ENCODE results near the gene BLZF1. TPM values are rescaled to one million over a fixed set of nuclear protein-coding genes. Genes with fewer than 3 reads are reported as not detected.

BLZF1 gene
- total and polyA plus RNA-seq, 2 of the 8 experiments (the other 6 are each of a cell fraction or from before 2014, with no cell fraction given), result 1.8 to 10.3 TPM

DNA sequence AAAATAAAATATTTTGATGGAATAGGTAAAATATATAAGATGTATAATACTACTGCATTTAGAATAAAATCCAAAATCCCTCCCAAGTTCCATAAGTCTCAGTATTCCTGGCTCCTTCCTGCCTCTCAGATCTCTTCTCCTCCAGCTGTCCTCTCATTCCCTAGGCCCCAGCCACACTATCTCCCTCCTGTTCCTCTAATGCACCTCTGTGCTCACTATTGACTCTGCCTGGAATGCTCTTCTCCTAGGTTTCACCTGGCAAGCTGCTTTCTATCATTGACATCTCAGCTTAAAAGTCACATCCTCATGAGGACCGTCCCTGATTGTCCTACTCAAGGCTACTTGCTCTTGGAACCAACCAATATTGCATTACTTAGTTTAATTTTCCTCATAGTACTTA, 7.6 kb upstream of the BLZF1 start:
- Histone ChIP-seq H2BK12ac (ENCODE audit: low read depth, low read length) (no peak overlapping the region), H3K9ac (replicated peaks in 1 of 4; ENCODE audit: extremely low read depth in 1 of 4, low read depth in 3 of 4, low read length in 3 of 4) (no peak overlapping the region), H2BK5ac (ENCODE audit: low read depth, low read length) (no peak overlapping the region), H2BK20ac (ENCODE audit: low read length) (no peak overlapping the region), H3K4me3 (ENCODE audit: extremely low read depth in 1 of 4, insufficient read depth in 2 of 4, low read depth in 3 of 4, low read length in 4 of 4) (no peak overlapping the region), H3K14ac (ENCODE audit: insufficient read length) (no peak overlapping the region), H3K79me2 (ENCODE audit: control insufficient read depth in 1 of 2, insufficient read depth in 2 of 2, low read length in 2 of 2) (no peaks in the 10 kb centered on the region; a peak in 2 of 4 replicates), H4K20me1 (replicated peaks in 1 of 2; ENCODE audit: control insufficient read depth in 1 of 2, insufficient read depth in 2 of 2, low read length in 2 of 2) (no peaks in the 10 kb centered on the region), H2BK120ac (replicated peaks; ENCODE audit: low read depth, low read length) (no peak overlapping the region), H3K4me1 (replicated peaks in 1 of 4; ENCODE audit: control insufficient read depth in 3 of 4, insufficient read depth in 4 of 4, low read length in 3 of 4) (no peaks in the 10 kb centered on the region), H3K4ac (replicated peaks; ENCODE audit: insufficient read length, low read depth, low read length) (no peak overlapping the region), H3K27me3 (replicated peaks in 1 of 4; ENCODE audit: control insufficient read depth in 3 of 4, extremely low read depth in 1 of 4, insufficient read depth in 3 of 4, low read length in 3 of 4) (no peaks in the 10 kb centered on the region), H2BK15ac (ENCODE audit: low read length) (no peak overlapping the region), H3K4me2 (ENCODE audit: insufficient read depth in 1 of 2, low read depth in 2 of 2, low read length in 2 of 2) (no peak overlapping the region), H3K23me2 (ENCODE audit: low read depth, low read length) (no peaks in the 10 kb centered on the region), H3K56ac (replicated peaks; ENCODE audit: insufficient read length, low read depth, low read length) (no peak overlapping the region), H4K8ac (ENCODE audit: extremely low read depth, insufficient read depth, low read length) (no peak overlapping the region), H3K23ac (ENCODE audit: insufficient read length) (no peak overlapping the region), H2AK5ac (ENCODE audit: low read depth, low read length) (no peak overlapping the region), H3K36me3 (ENCODE audit: control insufficient read depth in 2 of 4, insufficient read depth in 4 of 4, low read length in 3 of 4) (no peaks in the 10 kb centered on the region), H4K5ac (ENCODE audit: insufficient read length, low read depth, low read length) (no peak overlapping the region), H3K9me3 (ENCODE audit: insufficient read depth in 2 of 2, low read depth in 1 of 2, low read length in 1 of 2) (peaks cover 0 to 3% of the 10 kb centered on the region in 2 experiments; a peak in 1 of 4 replicates), H3K79me1 (ENCODE audit: low read depth, low read length) (no peaks in the 10 kb centered on the region), H3K27ac (ENCODE audit: low read depth, low read length) (no peak overlapping the region), H3K18ac (ENCODE audit: extremely low read depth, low read length) (no peak overlapping the region), H2AFZ (ENCODE audit: low read length) (no peak overlapping the region), H4K91ac (replicated peaks; ENCODE audit: insufficient read length, low read length) (no peak overlapping the region)
- no peak for FAIRE-seq
- TF ChIP-seq KDM1A (IDR thresholded peaks at IDR 0.05; ENCODE audit: borderline replicate concordance, low read length) (no peak), EP300 (IDR thresholded peaks at IDR 0.05; ENCODE audit: borderline replicate concordance in 1 of 2, low read depth in 2 of 2, low read length in 2 of 2) (no peak), CBX5 (IDR thresholded peaks at IDR 0.05; ENCODE audit: low read depth, low read length) (no peak), PHF8 (conservative IDR thresholded peaks at IDR 0.05; ENCODE audit: low read depth, low read length) (no peak), RXRA (IDR thresholded peaks at IDR 0.05; ENCODE audit: insufficient read depth, low read depth, low read length) (no peak), ASH2L (IDR thresholded peaks at IDR 0.05; ENCODE audit: low read length) (no peak)
- 90% methylated on average over 1 of the region's 1 CpG; no CpG with 5 or more reads in 1 of the 2 experiments for WGBS, 2 experiments (ENCODE audit: extremely low coverage in 1 of 2, insufficient coverage in 1 of 2, insufficient read length in 1 of 2, insufficient replicate concordance in 2 of 2, low coverage in 1 of 2, low lambda C conversion rate in 2 of 2, missing lambda C conversion rate in 1 of 2)
- no peak for DNase-seq (ENCODE audit: low read depth in 1 of 2, low spot score in 2 of 2)
- ChIA-PET POLR2A (ENCODE audit: partially characterized antibody) (interaction anchor here (0.6 kb wide), 1 partner anchor 19 kb away, joined by 3 read pairs; no protein-coding TSS in a partner anchor), CTCF (ENCODE audit: partially characterized antibody) (interaction anchor here (1.3 to 3.1 kb wide), 2 partner anchors 12 to 757 kb away, joined by 7 to 16 read pairs; no protein-coding TSS in a partner anchor)
